C4-2B (cell line): ENCODE data around the gene RAMP3.
"Not testable (repeated sequence)": the region's sequence is repeated elsewhere in the genome, so short reads cannot be mapped to it uniquely, and the experiment has no call there.

ENCODE experiments used
- H3K27ac ChIP-seq: fragments of 450-650 bp; 2 replicates; pipeline ENCODE4 v1.5.1; 2017
- ZFX ChIP-seq: fragments of 450-650 bp; IDR thresholded peaks from 2 replicates; pipeline ENCODE4 v1.6.1; 2017
- TF ChIP-seq, protein P1 (sequence below): fragments of 450-650 bp; conservative IDR thresholded peaks from 2 replicates; pipeline ENCODE4 v1.5.1; 2017; ENCODE audit warnings: mild to moderate bottlenecking

RAMP3 gene

DNA sequence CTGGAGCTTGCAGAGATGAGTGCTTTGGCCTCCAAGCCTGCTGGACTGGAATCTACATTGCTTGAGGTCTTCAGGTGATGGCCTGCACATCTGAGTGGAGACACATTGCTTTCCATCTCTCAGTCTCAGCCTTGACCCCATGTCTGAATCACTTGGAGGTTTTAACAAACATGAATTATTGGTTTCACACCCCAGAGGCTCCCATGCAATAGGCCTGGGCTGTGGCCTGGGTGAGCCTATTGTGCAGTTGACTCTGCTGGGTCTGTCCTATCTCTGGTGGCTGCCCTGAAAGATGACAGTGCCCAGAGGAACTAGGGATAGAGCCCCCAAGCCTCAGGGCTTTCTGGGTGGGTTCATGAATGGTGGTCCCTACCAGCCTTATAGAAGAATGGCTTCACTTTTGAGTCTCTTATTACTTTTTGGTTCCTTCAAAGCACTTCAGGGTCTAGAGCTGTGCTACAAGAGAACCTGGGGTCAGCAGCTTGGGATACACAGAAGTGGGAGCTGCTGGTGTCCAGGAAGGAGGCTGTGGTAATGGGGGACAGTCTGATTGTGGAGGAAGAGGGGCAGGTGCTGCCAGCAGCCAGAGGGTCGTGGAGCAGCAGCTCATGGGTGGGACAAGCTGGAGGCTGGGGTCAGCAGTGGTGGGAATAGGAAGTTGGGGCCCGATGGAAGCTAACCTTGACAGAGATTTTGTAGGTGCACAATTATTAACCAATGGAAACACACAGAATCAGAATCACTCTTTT is 5.5 kb downstream of the RAMP3 start:
- TF ChIP-seq, protein P1, sequence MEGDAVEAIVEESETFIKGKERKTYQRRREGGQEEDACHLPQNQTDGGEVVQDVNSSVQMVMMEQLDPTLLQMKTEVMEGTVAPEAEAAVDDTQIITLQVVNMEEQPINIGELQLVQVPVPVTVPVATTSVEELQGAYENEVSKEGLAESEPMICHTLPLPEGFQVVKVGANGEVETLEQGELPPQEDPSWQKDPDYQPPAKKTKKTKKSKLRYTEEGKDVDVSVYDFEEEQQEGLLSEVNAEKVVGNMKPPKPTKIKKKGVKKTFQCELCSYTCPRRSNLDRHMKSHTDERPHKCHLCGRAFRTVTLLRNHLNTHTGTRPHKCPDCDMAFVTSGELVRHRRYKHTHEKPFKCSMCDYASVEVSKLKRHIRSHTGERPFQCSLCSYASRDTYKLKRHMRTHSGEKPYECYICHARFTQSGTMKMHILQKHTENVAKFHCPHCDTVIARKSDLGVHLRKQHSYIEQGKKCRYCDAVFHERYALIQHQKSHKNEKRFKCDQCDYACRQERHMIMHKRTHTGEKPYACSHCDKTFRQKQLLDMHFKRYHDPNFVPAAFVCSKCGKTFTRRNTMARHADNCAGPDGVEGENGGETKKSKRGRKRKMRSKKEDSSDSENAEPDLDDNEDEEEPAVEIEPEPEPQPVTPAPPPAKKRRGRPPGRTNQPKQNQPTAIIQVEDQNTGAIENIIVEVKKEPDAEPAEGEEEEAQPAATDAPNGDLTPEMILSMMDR, result no peak
- TF ChIP-seq ZFX, result no peak
- H3K27ac ChIP-seq, result no peak overlapping the region

DNA sequence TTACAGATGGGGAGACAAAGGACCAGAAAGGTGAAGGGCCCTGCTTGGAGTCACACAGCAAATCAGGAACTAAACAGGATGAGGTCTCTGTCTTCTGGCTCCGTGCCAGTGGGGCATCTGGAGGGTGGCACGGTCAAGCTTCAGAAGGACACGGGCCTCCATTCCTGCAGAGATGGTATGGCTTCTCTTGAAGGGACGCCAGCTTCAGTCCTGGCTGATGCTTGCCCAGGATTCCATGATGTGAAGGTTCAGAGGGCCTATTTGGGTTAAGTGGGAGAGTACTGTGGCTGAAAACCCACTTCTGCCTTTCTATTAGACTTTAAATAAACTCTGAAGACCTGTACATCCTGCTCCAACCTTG is 6.1 kb downstream of the RAMP3 start:
- no peak overlapping the region for H3K27ac ChIP-seq

DNA sequence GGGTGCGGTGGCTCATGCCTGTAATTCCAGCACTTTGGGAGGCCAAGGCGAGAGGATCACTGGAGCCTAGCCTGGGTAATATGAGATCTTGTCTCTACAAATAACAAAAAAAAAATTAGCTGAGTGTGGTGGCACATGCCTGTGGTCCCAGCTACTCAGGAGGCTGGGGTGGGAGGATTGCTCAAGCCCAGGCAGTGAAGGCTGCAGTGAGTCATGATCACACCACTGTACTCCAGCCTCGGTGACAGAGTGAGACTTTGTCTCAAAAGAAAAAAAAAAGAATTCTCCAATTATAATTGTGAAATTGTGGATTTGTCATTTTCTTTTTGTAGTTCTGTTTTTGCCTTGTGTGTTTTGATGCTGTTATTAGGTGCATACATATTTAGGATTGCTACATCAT is 6.7 kb downstream of the RAMP3 start:
- H3K27ac ChIP-seq, result not testable (repeated sequence)

More for the DNA sequence above, 6.1 kb downstream of the RAMP3 start:
- TF ChIP-seq ZFX, result no peak
- TF ChIP-seq, protein P1, result no peak

GRCh38 chr7:45165857-45166256 is 8.3 kb downstream of the RAMP3 start:
- TF ChIP-seq, protein P1, result no peak
- no peak for TF ChIP-seq ZFX

GRCh38 chr7:45171946-45172345 is 14.4 kb downstream of the RAMP3 start:
- TF ChIP-seq, protein P1, result no peak
- no peak for TF ChIP-seq ZFX
- no peak overlapping the region for H3K27ac ChIP-seq

More at GRCh38 chr7:45165857-45166256, 8.3 kb downstream of the RAMP3 start:
- no peak overlapping the region for H3K27ac ChIP-seq

DNA sequence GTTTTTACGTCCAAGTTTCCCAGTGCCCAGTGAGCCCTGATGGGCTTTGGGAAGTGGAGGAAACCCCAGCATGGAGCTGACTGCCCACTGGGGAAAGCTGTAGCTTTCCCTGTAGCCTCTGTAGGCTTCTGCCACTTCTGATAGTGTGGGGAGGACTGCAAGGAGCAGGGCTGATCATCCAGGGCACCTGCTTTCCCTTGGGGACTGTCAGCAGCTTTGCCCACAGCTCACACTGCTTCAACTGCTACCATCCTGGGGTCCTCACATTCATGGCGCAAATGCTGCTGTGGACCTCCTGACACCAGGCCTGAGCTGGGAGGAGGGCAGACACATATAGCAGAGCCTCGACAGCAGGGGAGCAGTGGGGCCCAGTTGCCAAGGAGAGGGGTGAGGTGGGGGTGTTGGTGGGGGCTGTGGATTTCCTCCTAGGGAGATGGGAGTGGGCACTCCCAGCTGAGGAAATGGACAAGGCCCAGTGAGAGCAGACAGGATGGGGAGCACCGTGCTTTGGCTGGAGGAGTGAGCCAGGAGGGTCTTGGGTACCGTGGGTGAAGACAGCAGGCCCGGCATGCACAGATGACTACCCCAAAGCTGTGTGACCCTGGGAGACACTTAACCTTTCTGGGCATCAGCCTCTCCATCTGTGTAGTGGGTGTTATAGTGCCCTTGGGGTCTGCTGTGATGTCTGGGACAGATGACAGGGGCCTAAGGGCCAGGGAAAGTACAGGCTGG is 16.2 kb downstream of the RAMP3 start:
- no peak for TF ChIP-seq ZFX
- TF ChIP-seq, protein P1, result no peak
- H3K27ac ChIP-seq, result no peak overlapping the region

DNA sequence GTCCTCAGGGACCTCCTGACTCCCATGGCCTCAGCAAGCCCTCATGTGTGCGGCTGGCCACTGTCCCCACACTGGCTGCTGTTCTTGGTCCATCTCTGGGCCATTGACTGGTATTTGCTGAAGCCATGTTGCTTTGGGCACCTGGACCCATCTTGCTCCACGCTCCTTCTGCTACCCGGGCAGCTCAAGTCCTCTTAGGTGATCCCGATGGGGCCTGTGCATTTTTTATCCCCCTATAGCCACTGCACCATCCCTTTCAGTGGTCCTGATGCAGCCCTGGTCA is 16.7 kb downstream of the RAMP3 start:
- TF ChIP-seq, protein P1, result no peak
- no peak for TF ChIP-seq ZFX
- no peak overlapping the region for H3K27ac ChIP-seq
